ENCODE data around the gene SURF2.
"Not testable (repeated sequence)": the region's sequence is repeated elsewhere in the genome, so short reads cannot be mapped to it uniquely, and the experiment has no call there.

The SURF2 gene

GRCh38 chr9:133378408-133378962 is 22.1 kb downstream of the SURF2 start:
- DNase-seq: no peak

- no peak for DNase-seq
Measured at GRCh38 chr9:133379153-133380086, 23.1 kb downstream of the SURF2 start.

GRCh38 chr9:133380734-133381133 is 24.4 kb downstream of the SURF2 start:
- no peak for DNase-seq

- no peak for DNase-seq
Measured at GRCh38 chr9:133382507-133383141, 26.3 kb downstream of the SURF2 start.

- DNase-seq: no peak
Measured at GRCh38 chr9:133383438-133383837, 27.1 kb downstream of the SURF2 start.

- no peak for DNase-seq
Measured at GRCh38 chr9:133384736-133385321, 28.5 kb downstream of the SURF2 start.

- no peak for DNase-seq
Measured at GRCh38 chr9:133385452-133385851, 29.1 kb downstream of the SURF2 start.

GRCh38 chr9:133386338-133386737 is 30.0 kb downstream of the SURF2 start:
- DNase-seq: no peak

GRCh38 chr9:133387680-133388079 is 31.3 kb downstream of the SURF2 start:
- no peak for DNase-seq

GRCh38 chr9:133389025-133389557 is 32.7 kb downstream of the SURF2 start:
- DNase-seq: no peak

GRCh38 chr9:133389562-133389961 is 33.2 kb downstream of the SURF2 start:
- DNase-seq: no peak

GRCh38 chr9:133390713-133391112 is 34.4 kb downstream of the SURF2 start:
- DNase-seq: no peak

GRCh38 chr9:133391449-133391848 is 35.1 kb downstream of the SURF2 start:
- not testable (repeated sequence) for DNase-seq

- not testable (repeated sequence) for DNase-seq
Measured at GRCh38 chr9:133392308-133392707, 36.0 kb downstream of the SURF2 start.

GRCh38 chr9:133393399-133393798 is 37.0 kb downstream of the SURF2 start:
- DNase-seq: no peak

GRCh38 chr9:133394687-133395271 is 38.4 kb downstream of the SURF2 start:
- DNase-seq: no peak

GRCh38 chr9:133396952-133397351 is 40.6 kb downstream of the SURF2 start:
- DNase-seq: no peak

GRCh38 chr9:133397370-133397769 is 41.0 kb downstream of the SURF2 start:
- DNase-seq: no peak

GRCh38 chr9:133397895-133398294 is 41.5 kb downstream of the SURF2 start:
- no peak for DNase-seq

GRCh38 chr9:133400292-133400691 is 43.9 kb downstream of the SURF2 start:
- DNase-seq: no peak

GRCh38 chr9:133401588-133401987 is 45.2 kb downstream of the SURF2 start:
- DNase-seq: no peak

GRCh38 chr9:133402689-133403088 is 46.3 kb downstream of the SURF2 start:
- DNase-seq: no peak
